Measurements from ENCODE around the gene FAM3A.

- TF ChIP-seq, protein P1, sequence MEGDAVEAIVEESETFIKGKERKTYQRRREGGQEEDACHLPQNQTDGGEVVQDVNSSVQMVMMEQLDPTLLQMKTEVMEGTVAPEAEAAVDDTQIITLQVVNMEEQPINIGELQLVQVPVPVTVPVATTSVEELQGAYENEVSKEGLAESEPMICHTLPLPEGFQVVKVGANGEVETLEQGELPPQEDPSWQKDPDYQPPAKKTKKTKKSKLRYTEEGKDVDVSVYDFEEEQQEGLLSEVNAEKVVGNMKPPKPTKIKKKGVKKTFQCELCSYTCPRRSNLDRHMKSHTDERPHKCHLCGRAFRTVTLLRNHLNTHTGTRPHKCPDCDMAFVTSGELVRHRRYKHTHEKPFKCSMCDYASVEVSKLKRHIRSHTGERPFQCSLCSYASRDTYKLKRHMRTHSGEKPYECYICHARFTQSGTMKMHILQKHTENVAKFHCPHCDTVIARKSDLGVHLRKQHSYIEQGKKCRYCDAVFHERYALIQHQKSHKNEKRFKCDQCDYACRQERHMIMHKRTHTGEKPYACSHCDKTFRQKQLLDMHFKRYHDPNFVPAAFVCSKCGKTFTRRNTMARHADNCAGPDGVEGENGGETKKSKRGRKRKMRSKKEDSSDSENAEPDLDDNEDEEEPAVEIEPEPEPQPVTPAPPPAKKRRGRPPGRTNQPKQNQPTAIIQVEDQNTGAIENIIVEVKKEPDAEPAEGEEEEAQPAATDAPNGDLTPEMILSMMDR (IDR thresholded peaks at IDR 0.05; ENCODE audit: low read length) = no peak
- TF ChIP-seq EZH2phosphoT487 (IDR thresholded peaks at IDR 0.05; ENCODE audit: low read length) = no peak
- no peak for TF ChIP-seq EZH2 (optimal IDR thresholded peaks at IDR 0.05; ENCODE audit: low read depth, low read length)
Observed at GRCh38 chrX:154515090-154515965, 704 bp downstream of the FAM3A start.

Data from MM.1S (cell line).